ENCODE results near the gene SCRN2. TPM values are rescaled to one million over a fixed set of nuclear protein-coding genes. Genes with fewer than 3 reads are reported as not detected.
A peak's percentile ranks its signal among the peaks of the same experiment; 100 is the strongest.

The SCRN2 gene
- total RNA-seq, 1 experiment from 2014 or later, result 16.2 TPM

GRCh38 chr17:47844814-47845715, 4.0 kb upstream of the SCRN2 start:
- H3K4me3 Mint-ChIP-seq (ENCODE audit: unreplicated experiment), result no peak overlapping the region
- intact Hi-C loops (cut with micrococcal nuclease), result no loop called here
- no TSS peak for BruUV-seq (replicated peaks)
- H3K27ac Mint-ChIP-seq (ENCODE audit: low read depth, unreplicated experiment), result no peak overlapping the region
- POLR2A ChIA-PET, result interaction anchor here (8.0 kb wide), 1 partner anchor 47 kb away, joined by 178 read pairs; the partner anchor contains the start of gene SP2
- CTCF ChIA-PET, result interaction anchor here (0.5 to 18.5 kb wide), 13 partner anchors 8 to 1286 kb away, joined by 3 to 523 read pairs (median 4); partner anchors contain the start of gene SP2
- TF ChIP-seq CTCF (IDR thresholded peaks at IDR 0.05; ENCODE audit: unreplicated experiment), result peak; percentile 36
- peaks cover 15% of the 10 kb centered on the region for H3K4me1 Mint-ChIP-seq (ENCODE audit: insufficient read depth, unreplicated experiment)
- no peak for DNase-seq (ENCODE audit: unreplicated experiment)
- H3K27me3 Mint-ChIP-seq (ENCODE audit: insufficient read depth, unreplicated experiment), result no peaks in the 10 kb centered on the region
- no peaks in the 10 kb centered on the region for H3K9me3 Mint-ChIP-seq (ENCODE audit: unreplicated experiment)
- H3K36me3 Mint-ChIP-seq (ENCODE audit: insufficient read depth, unreplicated experiment), result no peaks in the 10 kb centered on the region

- intact Hi-C loops (cut with micrococcal nuclease), result no loop called here
- POLR2A ChIA-PET, result interaction anchor here (8.0 kb wide), 1 partner anchor 47 kb away, joined by 178 read pairs; the partner anchor contains the start of gene SP2
- BruUV-seq (replicated peaks), result no TSS peak
- no peaks in the 10 kb centered on the region for H3K36me3 Mint-ChIP-seq (ENCODE audit: insufficient read depth, unreplicated experiment)
- no peak overlapping the region for H3K27ac Mint-ChIP-seq (ENCODE audit: low read depth, unreplicated experiment)
- no peaks in the 10 kb centered on the region for H3K27me3 Mint-ChIP-seq (ENCODE audit: insufficient read depth, unreplicated experiment)
- no peak for TF ChIP-seq CTCF (IDR thresholded peaks at IDR 0.05; ENCODE audit: unreplicated experiment)
- no peak overlapping the region for H3K4me3 Mint-ChIP-seq (ENCODE audit: unreplicated experiment)
- no peak for DNase-seq (ENCODE audit: unreplicated experiment)
- no peaks in the 10 kb centered on the region for H3K9me3 Mint-ChIP-seq (ENCODE audit: unreplicated experiment)
- peaks cover 7% of the 10 kb centered on the region for H3K4me1 Mint-ChIP-seq (ENCODE audit: insufficient read depth, unreplicated experiment)
- CTCF ChIA-PET, result interaction anchor here (0.6 to 18.5 kb wide), 7 partner anchors 11 to 174 kb away, joined by 3 to 523 read pairs (median 6); partner anchors contain the start of gene SP2
These were observed 3.2 kb upstream of the SCRN2 start for GRCh38 chr17:47844227-47844626.

- no peak for TF ChIP-seq CTCF (IDR thresholded peaks at IDR 0.05; ENCODE audit: unreplicated experiment)
- intact Hi-C loops (cut with micrococcal nuclease), result loop anchor here (1.0 kb wide), 3 partner anchors 47 to 175 kb away; no protein-coding TSS in a partner anchor
- POLR2A ChIA-PET, result interaction anchor here (0.7 to 8.0 kb wide), 7 partner anchors 12 to 181 kb away, joined by 3 to 178 read pairs (median 5); partner anchors contain the start of genes LRRC46, MRPL10 and SP2
- no peak for DNase-seq (ENCODE audit: unreplicated experiment)
- Mint-ChIP-seq H3K36me3 (ENCODE audit: insufficient read depth, unreplicated experiment) (no peaks in the 10 kb centered on the region), H3K4me3 (ENCODE audit: unreplicated experiment) (no peak overlapping the region), H3K4me1 (ENCODE audit: insufficient read depth, unreplicated experiment) (peaks cover 7% of the 10 kb centered on the region), H3K27me3 (ENCODE audit: insufficient read depth, unreplicated experiment) (no peaks in the 10 kb centered on the region), H3K27ac (ENCODE audit: low read depth, unreplicated experiment) (no peak overlapping the region), H3K9me3 (ENCODE audit: unreplicated experiment) (no peaks in the 10 kb centered on the region)
- CTCF ChIA-PET, result interaction anchor here (0.6 to 18.5 kb wide), 13 partner anchors 9 to 175 kb away, joined by 3 to 523 read pairs (median 5); partner anchors contain the start of genes CDK5RAP3 and SP2
- no TSS peak for BruUV-seq (replicated peaks)
These were observed 2.3 kb upstream of the SCRN2 start for GRCh38 chr17:47843391-47843730.

All from MCF 10A (cell line).